ENCODE measurements around the gene TMPRSS11F. TPM values are rescaled to one million over a fixed set of nuclear protein-coding genes. Genes with fewer than 3 reads are reported as not detected.
"Not testable (repeated sequence)": the region's sequence is repeated elsewhere in the genome, so short reads cannot be mapped to it uniquely, and the experiment has no call there.

The TMPRSS11F gene
- total and polyA plus RNA-seq, 4 donors, result not detected

- WGBS, 2 donors, result 38 to 39% methylated on average over 6 of the region's 6 CpGs
- Histone ChIP-seq H3K4me3 (no peak overlapping the region), H3K9me3 (ENCODE audit: control insufficient read depth in 4 of 4, insufficient read depth in 3 of 4, low read length in 3 of 4) (peaks cover 0 to 4% (median 0%) of the 10 kb centered on the region in 4 donors), H3K9ac (ENCODE audit: insufficient read depth in 1 of 2, low read length in 2 of 2) (no peak overlapping the region), H3K27me3 (ENCODE audit: control insufficient read depth in 3 of 3, insufficient read depth in 3 of 3, low read length in 2 of 3) (no peaks in the 10 kb centered on the region), H3K36me3 (ENCODE audit: control insufficient read depth in 4 of 4, insufficient read depth in 4 of 4, low read length in 4 of 4) (no peaks in the 10 kb centered on the region), H3K27ac (ENCODE audit: low read depth in 1 of 2, low read length in 1 of 2) (no peak overlapping the region), H3K4me1 (ENCODE audit: control insufficient read depth in 5 of 5, insufficient read depth in 5 of 5, low read length in 5 of 5) (no peaks in the 10 kb centered on the region)
- TF ChIP-seq CTCF (IDR thresholded peaks at IDR 0.05; ENCODE audit: control extremely low read depth, extremely low read depth), result no peak
- DNase-seq (peak; percentile 25 to 72 (median 67)), ATAC-seq (ENCODE audit: insufficient read depth, low FRiP score) (peak; percentile 69)
Measured at GRCh38 chr4:68175562-68176155, 46.0 kb upstream of the TMPRSS11F start.

- not testable (repeated sequence) for H3K4me3 ChIP-seq; H3K27me3 ChIP-seq (ENCODE audit: control insufficient read depth in 3 of 3, insufficient read depth in 3 of 3, low read length in 2 of 3); H3K9ac ChIP-seq (ENCODE audit: insufficient read depth in 1 of 2, low read length in 2 of 2); H3K9me3 ChIP-seq (ENCODE audit: control insufficient read depth in 4 of 4, insufficient read depth in 3 of 4, low read length in 3 of 4); ATAC-seq (ENCODE audit: insufficient read depth, low FRiP score); H3K4me1 ChIP-seq (ENCODE audit: control insufficient read depth in 5 of 5, insufficient read depth in 5 of 5, low read length in 5 of 5); DNase-seq; H3K27ac ChIP-seq (ENCODE audit: low read depth in 1 of 2, low read length in 1 of 2); H3K36me3 ChIP-seq (ENCODE audit: control insufficient read depth in 4 of 4, insufficient read depth in 4 of 4, low read length in 4 of 4)
- 80 to 84% methylated on average over 2 of the region's 2 CpGs for WGBS, 2 donors
Measured at GRCh38 chr4:68174389-68174788, 44.7 kb upstream of the TMPRSS11F start.

GRCh38 chr4:68172147-68172546 is 42.5 kb upstream of the TMPRSS11F start:
- DNase-seq; H3K9me3 ChIP-seq (ENCODE audit: control insufficient read depth in 4 of 4, insufficient read depth in 3 of 4, low read length in 3 of 4); H3K27ac ChIP-seq (ENCODE audit: low read depth in 1 of 2, low read length in 1 of 2); H3K9ac ChIP-seq (ENCODE audit: insufficient read depth in 1 of 2, low read length in 2 of 2); H3K27me3 ChIP-seq (ENCODE audit: control insufficient read depth in 3 of 3, insufficient read depth in 3 of 3, low read length in 2 of 3); ATAC-seq (ENCODE audit: insufficient read depth, low FRiP score); H3K36me3 ChIP-seq (ENCODE audit: control insufficient read depth in 4 of 4, insufficient read depth in 4 of 4, low read length in 4 of 4); H3K4me1 ChIP-seq (ENCODE audit: control insufficient read depth in 5 of 5, insufficient read depth in 5 of 5, low read length in 5 of 5); H3K4me3 ChIP-seq: not testable (repeated sequence)
- WGBS, 2 donors, result 86 to 91% methylated on average over 6 of the region's 6 CpGs

- ATAC-seq (ENCODE audit: insufficient read depth, low FRiP score) (no peak), DNase-seq (no peak)
- H3K9ac ChIP-seq (ENCODE audit: insufficient read depth in 1 of 2, low read length in 2 of 2), result no peak overlapping the region
- no peaks in the 10 kb centered on the region for H3K27me3 ChIP-seq (ENCODE audit: control insufficient read depth in 3 of 3, insufficient read depth in 3 of 3, low read length in 2 of 3)
- TF ChIP-seq CTCF (IDR thresholded peaks at IDR 0.05; ENCODE audit: control extremely low read depth, extremely low read depth), result no peak
- no peaks in the 10 kb centered on the region for H3K4me1 ChIP-seq (ENCODE audit: control insufficient read depth in 5 of 5, insufficient read depth in 5 of 5, low read length in 5 of 5)
- 82 to 84% methylated on average over 3 of the region's 3 CpGs for WGBS, 2 donors
- H3K36me3 ChIP-seq (ENCODE audit: control insufficient read depth in 4 of 4, insufficient read depth in 4 of 4, low read length in 4 of 4), result no peaks in the 10 kb centered on the region
- H3K9me3 ChIP-seq (ENCODE audit: control insufficient read depth in 4 of 4, insufficient read depth in 3 of 4, low read length in 3 of 4), result peaks cover 0 to 4% (median 0%) of the 10 kb centered on the region in 4 donors
- H3K4me3 ChIP-seq, result no peak overlapping the region
- no peak overlapping the region for H3K27ac ChIP-seq (ENCODE audit: low read depth in 1 of 2, low read length in 1 of 2)
Measured at GRCh38 chr4:68167706-68168105, 38.0 kb upstream of the TMPRSS11F start.

All from lung (tissue), 12 donors.